ENCODE results near the gene NQO1. TPM values are rescaled to one million over a fixed set of nuclear protein-coding genes. Genes with fewer than 3 reads are reported as not detected.
A peak's percentile ranks its signal among the peaks of the same experiment; 100 is the strongest.

NQO1 gene
- total and polyA plus RNA-seq, 2 of the 13 experiments (the other 11 are each of a cell fraction or from before 2014, with no cell fraction given), result 464 to 1,060 TPM

- TF ChIP-seq ZNF407 (CRISPR knock-in tag; IDR thresholded peaks at IDR 0.05; ENCODE audit: not compliant biosample characterization) (peak; percentile 99), MBD4 (IDR thresholded peaks at IDR 0.05; ENCODE audit: borderline replicate concordance, low read length) (no peak), TCF12 (IDR thresholded peaks at IDR 0.05) (no peak), TCF12 (CRISPR knock-in tag; IDR thresholded peaks at IDR 0.05) (peak; percentile 75), NCOA1 (CRISPR knock-in tag; IDR thresholded peaks at IDR 0.05) (no peak), ZSCAN22 (CRISPR knock-in tag; IDR thresholded peaks at IDR 0.05) (0 out of 2 replicates have a peak, but pooled peaks have one; percentile 28), HOXA7 (CRISPR knock-in tag; IDR thresholded peaks at IDR 0.05) (no peak), ATAD3A (CRISPR knock-in tag; IDR thresholded peaks at IDR 0.05) (no peak), TERF1 (CRISPR knock-in tag; IDR thresholded peaks at IDR 0.05) (peak; percentile 28; the same call in 1 of the 2 replicates), ZNF136 (CRISPR knock-in tag; IDR thresholded peaks at IDR 0.05; ENCODE audit: low read depth) (peak; percentile 99), KLF13 (CRISPR knock-in tag; IDR thresholded peaks at IDR 0.05) (no peak), ZNF12 (CRISPR knock-in tag; IDR thresholded peaks at IDR 0.05) (no peak), MAFF (IDR thresholded peaks at IDR 0.05; ENCODE audit: low read depth, low read length) (no peak), CENPT (CRISPR knock-in tag; IDR thresholded peaks at IDR 0.05; ENCODE audit: low read depth) (peak; percentile 93; the same call in 1 of the 2 replicates), ZNF343 (CRISPR knock-in tag; IDR thresholded peaks at IDR 0.05) (peak; percentile 75; the same call in 1 of the 2 replicates), SNAPC2 (CRISPR knock-in tag; IDR thresholded peaks at IDR 0.05) (peak; percentile 94; the same call in 1 of the 2 replicates), DBP (CRISPR knock-in tag; IDR thresholded peaks at IDR 0.05; ENCODE audit: not compliant biosample characterization) (no peak), SMAD9 (CRISPR knock-in tag; IDR thresholded peaks at IDR 0.05) (peak; percentile 85; the same call in 1 of the 2 replicates), ZNF382 (CRISPR knock-in tag; IDR thresholded peaks at IDR 0.05; ENCODE audit: borderline replicate concordance) (no peak), EEA1 (CRISPR knock-in tag; IDR thresholded peaks at IDR 0.05; ENCODE audit: borderline replicate concordance) (no peak)
These were observed 28.3 kb upstream of the NQO1 start, which contains the start of gene NOB1 (continued) for GRCh38 chr16:69754469-69755310.

Data from HepG2 (cell line).